NCI-H69 (cell line): ENCODE results near the gene DGKD.
"Not testable (repeated sequence)": the region's sequence is repeated elsewhere in the genome, so short reads cannot be mapped to it uniquely, and the experiment has no call there.

ENCODE experiments used
- DNase-seq: peaks from one replicate; lab custom pipeline; 2025; lab: John Stamatoyannopoulos, UW

Gene DGKD

GRCh38 chr2:233360771-233361176 lies 6.5 kb downstream of the DGKD start:
- DNase-seq = no peak

DNA sequence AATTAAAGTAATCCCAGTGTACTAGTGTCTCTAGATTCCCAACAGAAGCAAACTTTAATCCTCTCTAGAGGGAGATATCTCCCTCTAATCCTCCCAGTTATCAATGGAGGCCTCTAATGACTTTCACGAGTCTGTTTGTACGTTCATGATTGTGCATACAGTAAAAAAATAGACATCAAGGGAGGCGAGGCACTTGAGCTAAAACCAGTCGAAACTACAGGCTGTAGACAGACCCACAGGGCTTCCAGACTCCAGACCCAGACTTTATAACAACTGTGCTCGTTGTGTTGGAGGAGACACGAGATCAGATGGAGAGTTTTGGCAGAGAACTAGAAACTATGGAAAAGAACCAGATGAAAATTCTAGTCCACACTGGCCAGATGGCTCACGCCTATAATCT lies 7.0 kb downstream of the DGKD start:
- DNase-seq = no peak

- DNase-seq = no peak
Observed at GRCh38 chr2:233362742-233363141, 8.4 kb downstream of the DGKD start.

- DNase-seq = no peak
Observed at GRCh38 chr2:233363744-233364235, 9.5 kb downstream of the DGKD start.

- no peak for DNase-seq
Observed at GRCh38 chr2:233365861-233366520, 11.7 kb downstream of the DGKD start.

GRCh38 chr2:233367586-233367985 lies 13.3 kb downstream of the DGKD start:
- no peak for DNase-seq

GRCh38 chr2:233368756-233369155 lies 14.5 kb downstream of the DGKD start:
- no peak for DNase-seq

DNA sequence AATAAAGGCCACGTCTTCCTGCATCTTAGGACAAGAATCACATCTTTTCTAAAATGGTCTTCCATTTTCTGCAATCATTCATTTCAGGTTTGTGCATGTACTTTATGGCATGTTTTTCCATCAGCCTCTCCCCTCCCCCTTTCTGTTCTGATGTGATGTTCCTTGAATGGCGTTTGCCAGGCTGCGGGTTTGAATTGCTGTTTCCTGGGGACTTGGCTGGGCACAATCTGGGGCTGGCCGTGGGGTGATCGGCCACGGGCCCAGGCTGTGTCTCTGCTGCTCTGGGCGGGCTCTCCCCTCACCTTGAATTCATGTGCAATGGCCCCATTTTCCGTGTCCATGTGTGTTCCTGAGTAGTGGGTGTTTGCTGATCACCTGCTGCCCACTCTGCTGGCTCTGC lies 15.2 kb downstream of the DGKD start:
- DNase-seq = no peak

- no peak for DNase-seq
Observed at GRCh38 chr2:233369897-233370685, 15.8 kb downstream of the DGKD start.

DNA sequence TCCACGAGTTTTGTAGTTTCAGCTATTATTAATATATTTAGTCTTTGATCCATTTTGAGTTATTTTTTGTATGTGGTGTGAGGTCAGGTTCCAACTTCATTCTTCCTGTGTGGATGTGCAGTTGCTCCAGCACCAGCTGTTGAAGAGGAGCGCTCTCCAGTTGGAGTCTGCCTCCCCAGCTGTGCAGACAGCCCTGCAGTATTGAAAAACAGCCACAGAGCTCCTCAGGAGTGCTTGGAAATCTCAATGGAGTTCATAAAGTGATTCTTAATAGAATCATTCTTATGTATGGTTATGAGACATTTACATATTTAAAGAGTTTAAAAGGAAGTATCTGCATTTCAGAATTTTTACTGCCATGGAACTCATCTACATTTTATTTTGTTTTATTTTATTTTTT lies 17.3 kb downstream of the DGKD start:
- no peak for DNase-seq

- no peak for DNase-seq
Observed at GRCh38 chr2:233372855-233373254, 18.6 kb downstream of the DGKD start.

DNA sequence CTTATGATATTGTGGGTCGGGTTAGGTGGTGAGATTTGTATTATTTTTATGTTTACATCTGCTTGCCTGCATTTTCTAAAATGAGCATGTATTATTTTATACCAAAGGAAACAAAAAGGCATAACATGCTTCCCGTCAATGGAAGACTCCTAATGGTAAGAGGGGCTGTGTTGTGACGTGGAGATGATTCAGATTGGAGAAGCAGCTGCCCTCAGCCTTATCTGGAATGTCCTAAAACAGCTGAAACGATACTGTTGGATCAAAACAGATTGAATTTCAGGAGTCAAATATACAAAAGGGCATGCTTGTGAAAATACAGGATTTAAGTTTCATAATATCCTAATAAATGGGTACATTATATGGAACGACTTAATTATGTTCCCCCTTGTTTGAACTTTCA lies 19.0 kb downstream of the DGKD start:
- no peak for DNase-seq

DNA sequence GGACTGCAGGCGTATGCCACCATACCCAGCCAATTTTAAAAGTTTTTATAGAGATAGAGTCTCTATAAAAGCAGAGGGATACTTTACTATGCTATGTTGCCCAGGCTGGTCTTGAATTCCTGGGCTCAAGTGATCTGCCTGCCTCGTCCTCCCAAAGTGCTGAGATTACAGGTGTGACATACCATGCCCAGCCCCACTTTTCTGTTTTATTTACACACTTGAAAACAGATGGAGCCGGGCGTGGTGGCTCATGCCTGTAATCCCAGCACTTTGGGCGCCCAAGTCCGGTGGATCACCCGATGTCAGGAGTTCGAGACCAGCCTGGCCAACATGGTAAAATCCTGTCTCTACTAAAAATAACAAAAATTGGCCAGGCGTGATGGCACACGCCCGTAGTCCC lies 20.5 kb downstream of the DGKD start:
- not testable (repeated sequence) for DNase-seq

GRCh38 chr2:233375490-233376314 lies 21.4 kb downstream of the DGKD start:
- DNase-seq = no peak

DNA sequence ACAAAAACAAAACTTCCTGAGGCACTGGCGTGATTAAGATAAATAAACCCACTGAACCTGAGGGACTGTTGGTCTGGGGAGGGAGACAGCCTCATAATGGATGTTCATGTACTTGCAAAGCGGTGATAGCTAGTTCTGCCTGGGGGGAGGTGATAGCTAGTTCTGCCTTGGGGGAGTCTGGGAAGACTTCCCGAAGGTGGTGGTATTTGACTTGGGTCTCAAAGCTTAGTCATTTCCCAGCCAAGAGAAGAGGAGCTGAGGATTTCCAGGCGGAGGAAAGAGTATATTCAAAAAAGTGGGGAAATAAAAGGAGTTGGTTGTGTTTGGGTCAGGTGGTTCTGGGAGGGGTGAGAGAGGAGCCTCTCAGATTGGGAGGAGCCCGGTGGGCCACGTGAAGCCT lies 24.7 kb downstream of the DGKD start:
- DNase-seq = no peak

GRCh38 chr2:233379441-233379840 lies 25.1 kb downstream of the DGKD start:
- DNase-seq = no peak

DNA sequence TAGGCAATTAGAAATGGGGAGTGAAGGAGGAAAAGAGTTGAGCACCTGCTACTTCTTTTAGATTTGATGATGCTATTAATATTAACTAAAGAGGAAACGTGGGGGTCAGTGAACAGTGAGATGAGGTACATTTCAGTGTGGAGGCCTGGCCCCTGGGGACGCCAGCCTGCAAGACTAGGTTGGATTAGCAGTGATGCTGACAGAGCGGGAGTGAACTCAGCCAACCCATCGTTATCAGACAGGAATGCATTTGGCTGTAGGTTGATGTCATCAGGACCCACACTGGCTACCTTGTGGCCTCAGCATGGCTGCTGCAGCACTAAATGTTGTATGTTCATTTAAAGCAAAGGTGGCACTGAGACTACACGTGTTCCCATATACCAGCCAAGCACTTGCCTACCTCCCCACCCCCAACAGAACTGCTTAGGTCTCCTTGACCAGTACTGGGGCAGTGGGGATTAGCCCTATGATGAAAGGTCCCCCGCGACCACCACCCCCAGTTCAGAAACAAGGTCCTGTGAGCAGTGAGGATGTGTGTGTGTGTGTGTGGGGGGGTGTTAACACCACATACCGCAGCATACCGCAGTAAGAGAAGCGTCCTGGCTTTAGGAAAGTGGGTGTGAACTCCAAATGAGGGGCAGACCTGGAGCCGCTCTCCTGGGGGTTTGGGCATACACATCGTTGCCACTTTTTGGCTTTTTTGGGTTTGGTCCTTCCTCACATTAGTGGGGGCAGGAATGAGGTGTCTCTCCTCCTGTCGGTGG lies 26.0 kb downstream of the DGKD start:
- DNase-seq = no peak

DNA sequence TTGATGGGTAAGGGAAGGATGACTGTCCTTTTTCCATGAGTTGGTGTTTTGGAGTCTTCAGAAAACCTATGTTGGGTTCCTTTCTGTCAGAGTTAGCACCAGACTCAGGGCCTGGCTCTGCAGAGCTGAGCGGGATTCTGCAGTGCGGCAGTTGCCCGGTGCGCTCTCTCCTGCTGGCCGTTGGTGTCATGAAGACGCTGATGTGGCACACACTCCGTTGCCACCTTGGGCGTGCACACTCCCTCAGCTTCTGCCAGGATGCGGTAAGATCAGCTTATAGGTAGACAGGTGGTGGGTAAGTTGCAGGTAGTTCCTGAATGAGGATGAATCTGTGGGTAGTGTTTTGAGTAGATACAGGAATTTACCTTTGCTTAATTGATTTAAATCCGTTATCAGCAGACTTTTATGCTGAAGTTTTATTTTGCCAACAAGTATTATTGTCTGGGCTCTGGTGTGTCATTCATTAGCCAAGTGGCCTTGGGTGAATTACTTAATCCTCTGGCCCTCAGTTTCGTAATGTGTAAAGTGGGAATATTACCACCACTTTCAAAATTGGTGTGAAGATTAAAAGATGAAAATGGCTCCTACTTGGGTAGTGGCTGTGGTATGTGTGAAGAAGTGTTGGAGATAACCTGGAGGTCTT lies 26.8 kb downstream of the DGKD start:
- DNase-seq = no peak

GRCh38 chr2:233381638-233381995 lies 27.3 kb downstream of the DGKD start:
- DNase-seq = no peak

GRCh38 chr2:233384015-233384414 lies 29.7 kb downstream of the DGKD start:
- no peak for DNase-seq

GRCh38 chr2:233384811-233385488 lies 30.7 kb downstream of the DGKD start:
- DNase-seq = no peak
